HEK293 (cell line): ENCODE results near the gene AKT1.
A peak's percentile ranks its signal among the peaks of the same experiment; 100 is the strongest.

Experiments used
- EGR2 ChIP-seq: fragments of 450-650 bp; formaldehyde crosslinking; IDR thresholded peaks from 2 replicates; pipeline ENCODE4 v1.5.1; 2016; ENCODE audit warnings: low read depth, missing biosample characterization, missing genetic modification characterization
- IKZF3 ChIP-seq: fragments of 450-650 bp; IDR thresholded peaks from 2 replicates; pipeline ENCODE4 v1.5.0; 2018; ENCODE audit warnings: missing biosample characterization, mild to moderate bottlenecking, missing genetic modification characterization, moderate library complexity
- KLF1 ChIP-seq: fragments of 450-650 bp; formaldehyde crosslinking; IDR thresholded peaks from 2 replicates; pipeline ENCODE4 v1.5.1; 2016; ENCODE audit warnings: missing biosample characterization, missing genetic modification characterization
- SP3 ChIP-seq: fragments of 450-650 bp; formaldehyde crosslinking; IDR thresholded peaks from 2 replicates; pipeline ENCODE4 v1.5.1; 2016; ENCODE audit warnings: missing biosample characterization, missing genetic modification characterization
- SP7 ChIP-seq: fragments of 450-650 bp; formaldehyde crosslinking; IDR thresholded peaks from 2 replicates; pipeline ENCODE4 v1.5.1; 2016; ENCODE audit warnings: missing biosample characterization, missing genetic modification characterization
- YY1 ChIP-seq: fragments of 450-650 bp; formaldehyde crosslinking; IDR thresholded peaks from 2 replicates; pipeline ENCODE4 v1.5.1; 2018; ENCODE audit warnings: missing biosample characterization, missing genetic modification characterization
- ZBTB48 ChIP-seq: fragments of 450-650 bp; formaldehyde crosslinking; IDR thresholded peaks from 2 replicates; pipeline ENCODE4 v1.5.1; 2016; ENCODE audit warnings: missing biosample characterization, missing genetic modification characterization
- ZBTB7A ChIP-seq: fragments of 450-650 bp; formaldehyde crosslinking; IDR thresholded peaks from 2 replicates; pipeline ENCODE4 v1.5.1; 2016; ENCODE audit warnings: low read depth, missing biosample characterization, missing genetic modification characterization
- ZFHX2 ChIP-seq: fragments of 450-650 bp; formaldehyde crosslinking; conservative IDR thresholded peaks from 2 replicates; pipeline ENCODE4 v1.5.1; 2016; ENCODE audit warnings: missing biosample characterization, missing genetic modification characterization
- ZIC2 ChIP-seq: fragments of 450-650 bp; formaldehyde crosslinking; IDR thresholded peaks from 2 replicates; pipeline ENCODE4 v1.5.1; 2016; ENCODE audit warnings: missing biosample characterization, missing genetic modification characterization
- ZNF10 ChIP-seq: fragments of 450-650 bp; formaldehyde crosslinking; IDR thresholded peaks from 2 replicates; pipeline ENCODE4 v1.5.1; 2017; ENCODE audit warnings: missing biosample characterization, missing genetic modification characterization
- ZNF114 ChIP-seq: fragments of 450-650 bp; formaldehyde crosslinking; IDR thresholded peaks from 2 replicates; pipeline ENCODE4 v1.5.0; 2017; ENCODE audit warnings: missing biosample characterization, missing genetic modification characterization
- ZNF138 ChIP-seq: fragments of 450-650 bp; formaldehyde crosslinking; IDR thresholded peaks from 2 replicates; pipeline ENCODE4 v1.5.1; 2016; ENCODE audit warnings: missing biosample characterization, missing genetic modification characterization, borderline replicate concordance
- ZNF19 ChIP-seq: fragments of 450-650 bp; formaldehyde crosslinking; IDR thresholded peaks from 2 replicates; pipeline ENCODE4; 2016; ENCODE audit warnings: missing biosample characterization, missing genetic modification characterization, low read depth
- ZNF2 ChIP-seq: fragments of 450-650 bp; formaldehyde crosslinking; IDR thresholded peaks from 2 replicates; pipeline ENCODE4 v1.5.1; 2016; ENCODE audit warnings: missing biosample characterization, missing genetic modification characterization
- ZNF274 ChIP-seq, 2 experiments: fragments of 200-500 bp in 1 of 2; fragments of 450-650 bp in 1 of 2; sonication (Bioruptor generic) in 1 of 2; formaldehyde crosslinking in 1 of 2; IDR thresholded peaks; 2 replicates each; pipeline versions ENCODE4 v1.5.1 to v1.6.1; 2014 to 2016; ENCODE audit warnings: borderline replicate concordance in 1 of 2, inconsistent platforms in 1 of 2, low read length in 1 of 2, missing biosample characterization in 1 of 2, missing genetic modification characterization in 1 of 2
- ZNF324 ChIP-seq: fragments of 450-650 bp; formaldehyde crosslinking; IDR thresholded peaks from 2 replicates; pipeline ENCODE4 v1.5.1; 2016; ENCODE audit warnings: missing biosample characterization, missing genetic modification characterization
- ZNF391 ChIP-seq: fragments of 450-650 bp; formaldehyde crosslinking; IDR thresholded peaks from 2 replicates; pipeline ENCODE4 v1.5.1; 2016; ENCODE audit warnings: low read depth, missing biosample characterization, missing genetic modification characterization, borderline replicate concordance
- ZNF501 ChIP-seq: fragments of 450-650 bp; formaldehyde crosslinking; IDR thresholded peaks from 2 replicates; pipeline ENCODE4 v1.5.1; 2016; ENCODE audit warnings: missing biosample characterization, missing genetic modification characterization
- ZNF544 ChIP-seq: fragments of 450-650 bp; formaldehyde crosslinking; IDR thresholded peaks from 2 replicates; pipeline ENCODE4 v1.5.0; 2017; ENCODE audit warnings: missing biosample characterization, missing genetic modification characterization
- ZNF548 ChIP-seq: fragments of 450-650 bp; formaldehyde crosslinking; IDR thresholded peaks from 2 replicates; pipeline ENCODE4 v1.5.1; 2016; ENCODE audit warnings: missing biosample characterization, missing genetic modification characterization
- ZNF600 ChIP-seq: fragments of 450-650 bp; formaldehyde crosslinking; IDR thresholded peaks from 2 replicates; pipeline ENCODE4 v1.5.1; 2016; ENCODE audit warnings: missing biosample characterization, missing genetic modification characterization
- ZNF629 ChIP-seq: fragments of 450-650 bp; formaldehyde crosslinking; IDR thresholded peaks from 2 replicates; pipeline ENCODE4 v1.5.1; 2017; ENCODE audit warnings: missing biosample characterization, missing genetic modification characterization
- ZNF658 ChIP-seq: fragments of 450-650 bp; formaldehyde crosslinking; IDR thresholded peaks from 2 replicates; pipeline ENCODE4; 2016; ENCODE audit warnings: missing biosample characterization, missing genetic modification characterization
- ZNF777 ChIP-seq: fragments of 450-650 bp; formaldehyde crosslinking; IDR thresholded peaks from 2 replicates; pipeline ENCODE4 v1.5.1; 2017; ENCODE audit warnings: missing biosample characterization, missing genetic modification characterization, borderline replicate concordance
- TF ChIP-seq, protein P1 (sequence below): fragments of 450-650 bp; formaldehyde crosslinking; IDR thresholded peaks from 2 replicates; pipeline ENCODE4 v1.5.1; 2016; ENCODE audit warnings: missing biosample characterization, missing genetic modification characterization, borderline replicate concordance
- TF ChIP-seq, protein P2 (sequence below): fragments of 450-650 bp; formaldehyde crosslinking; IDR thresholded peaks from 2 replicates; pipeline ENCODE4 v1.5.1; 2016; ENCODE audit warnings: missing biosample characterization, missing genetic modification characterization
- TF ChIP-seq, protein P3 (sequence below): fragments of 450-650 bp; formaldehyde crosslinking; IDR thresholded peaks from 2 replicates; pipeline ENCODE4 v1.5.1; 2016; ENCODE audit warnings: missing biosample characterization, missing genetic modification characterization

The AKT1 gene

DNA sequence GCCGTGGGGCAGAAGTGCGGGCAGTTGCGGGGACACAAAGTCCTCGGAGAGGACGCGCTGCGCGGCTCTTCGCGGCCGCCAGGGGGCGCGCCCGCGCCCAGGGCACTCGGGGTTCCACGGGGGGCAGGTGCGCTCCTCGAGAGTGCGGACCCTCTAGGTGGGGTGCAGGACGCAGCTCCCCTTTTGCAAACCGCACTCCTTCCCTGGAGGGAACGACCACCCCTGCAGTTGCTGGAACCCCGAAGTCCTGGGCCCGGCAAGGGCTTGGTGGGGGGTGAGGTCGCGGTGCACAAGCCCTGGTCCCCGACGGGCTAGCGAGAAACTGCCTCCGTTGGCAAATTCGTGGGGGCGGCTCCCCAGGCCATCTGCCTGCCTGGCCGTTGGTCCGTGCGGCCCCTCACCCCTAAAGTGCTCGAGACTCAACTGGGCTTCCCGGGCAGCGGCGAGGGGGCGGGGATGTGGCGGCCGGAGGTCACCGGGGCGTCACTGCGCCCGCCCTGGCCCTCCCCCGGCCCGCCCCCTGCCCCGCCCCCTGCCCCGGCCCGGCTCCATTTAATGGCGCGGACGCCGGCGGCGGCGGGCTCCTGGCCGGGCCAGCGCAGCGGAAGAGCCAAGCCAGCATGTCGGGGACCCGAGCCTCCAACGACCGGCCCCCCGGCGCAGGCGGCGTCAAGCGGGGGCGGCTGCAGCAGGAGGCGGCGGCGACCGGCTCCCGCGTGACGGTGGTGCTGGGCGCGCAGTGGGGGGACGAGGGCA, 71.7 kb downstream of the AKT1 start, which contains the start of gene ADSS1 (continued):
- TF ChIP-seq, protein P1, sequence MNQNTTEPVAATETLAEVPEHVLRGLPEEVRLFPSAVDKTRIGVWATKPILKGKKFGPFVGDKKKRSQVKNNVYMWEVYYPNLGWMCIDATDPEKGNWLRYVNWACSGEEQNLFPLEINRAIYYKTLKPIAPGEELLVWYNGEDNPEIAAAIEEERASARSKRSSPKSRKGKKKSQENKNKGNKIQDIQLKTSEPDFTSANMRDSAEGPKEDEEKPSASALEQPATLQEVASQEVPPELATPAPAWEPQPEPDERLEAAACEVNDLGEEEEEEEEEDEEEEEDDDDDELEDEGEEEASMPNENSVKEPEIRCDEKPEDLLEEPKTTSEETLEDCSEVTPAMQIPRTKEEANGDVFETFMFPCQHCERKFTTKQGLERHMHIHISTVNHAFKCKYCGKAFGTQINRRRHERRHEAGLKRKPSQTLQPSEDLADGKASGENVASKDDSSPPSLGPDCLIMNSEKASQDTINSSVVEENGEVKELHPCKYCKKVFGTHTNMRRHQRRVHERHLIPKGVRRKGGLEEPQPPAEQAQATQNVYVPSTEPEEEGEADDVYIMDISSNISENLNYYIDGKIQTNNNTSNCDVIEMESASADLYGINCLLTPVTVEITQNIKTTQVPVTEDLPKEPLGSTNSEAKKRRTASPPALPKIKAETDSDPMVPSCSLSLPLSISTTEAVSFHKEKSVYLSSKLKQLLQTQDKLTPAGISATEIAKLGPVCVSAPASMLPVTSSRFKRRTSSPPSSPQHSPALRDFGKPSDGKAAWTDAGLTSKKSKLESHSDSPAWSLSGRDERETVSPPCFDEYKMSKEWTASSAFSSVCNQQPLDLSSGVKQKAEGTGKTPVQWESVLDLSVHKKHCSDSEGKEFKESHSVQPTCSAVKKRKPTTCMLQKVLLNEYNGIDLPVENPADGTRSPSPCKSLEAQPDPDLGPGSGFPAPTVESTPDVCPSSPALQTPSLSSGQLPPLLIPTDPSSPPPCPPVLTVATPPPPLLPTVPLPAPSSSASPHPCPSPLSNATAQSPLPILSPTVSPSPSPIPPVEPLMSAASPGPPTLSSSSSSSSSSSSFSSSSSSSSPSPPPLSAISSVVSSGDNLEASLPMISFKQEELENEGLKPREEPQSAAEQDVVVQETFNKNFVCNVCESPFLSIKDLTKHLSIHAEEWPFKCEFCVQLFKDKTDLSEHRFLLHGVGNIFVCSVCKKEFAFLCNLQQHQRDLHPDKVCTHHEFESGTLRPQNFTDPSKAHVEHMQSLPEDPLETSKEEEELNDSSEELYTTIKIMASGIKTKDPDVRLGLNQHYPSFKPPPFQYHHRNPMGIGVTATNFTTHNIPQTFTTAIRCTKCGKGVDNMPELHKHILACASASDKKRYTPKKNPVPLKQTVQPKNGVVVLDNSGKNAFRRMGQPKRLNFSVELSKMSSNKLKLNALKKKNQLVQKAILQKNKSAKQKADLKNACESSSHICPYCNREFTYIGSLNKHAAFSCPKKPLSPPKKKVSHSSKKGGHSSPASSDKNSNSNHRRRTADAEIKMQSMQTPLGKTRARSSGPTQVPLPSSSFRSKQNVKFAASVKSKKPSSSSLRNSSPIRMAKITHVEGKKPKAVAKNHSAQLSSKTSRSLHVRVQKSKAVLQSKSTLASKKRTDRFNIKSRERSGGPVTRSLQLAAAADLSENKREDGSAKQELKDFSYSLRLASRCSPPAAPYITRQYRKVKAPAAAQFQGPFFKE: no peak
- TF ChIP-seq, protein P2, sequence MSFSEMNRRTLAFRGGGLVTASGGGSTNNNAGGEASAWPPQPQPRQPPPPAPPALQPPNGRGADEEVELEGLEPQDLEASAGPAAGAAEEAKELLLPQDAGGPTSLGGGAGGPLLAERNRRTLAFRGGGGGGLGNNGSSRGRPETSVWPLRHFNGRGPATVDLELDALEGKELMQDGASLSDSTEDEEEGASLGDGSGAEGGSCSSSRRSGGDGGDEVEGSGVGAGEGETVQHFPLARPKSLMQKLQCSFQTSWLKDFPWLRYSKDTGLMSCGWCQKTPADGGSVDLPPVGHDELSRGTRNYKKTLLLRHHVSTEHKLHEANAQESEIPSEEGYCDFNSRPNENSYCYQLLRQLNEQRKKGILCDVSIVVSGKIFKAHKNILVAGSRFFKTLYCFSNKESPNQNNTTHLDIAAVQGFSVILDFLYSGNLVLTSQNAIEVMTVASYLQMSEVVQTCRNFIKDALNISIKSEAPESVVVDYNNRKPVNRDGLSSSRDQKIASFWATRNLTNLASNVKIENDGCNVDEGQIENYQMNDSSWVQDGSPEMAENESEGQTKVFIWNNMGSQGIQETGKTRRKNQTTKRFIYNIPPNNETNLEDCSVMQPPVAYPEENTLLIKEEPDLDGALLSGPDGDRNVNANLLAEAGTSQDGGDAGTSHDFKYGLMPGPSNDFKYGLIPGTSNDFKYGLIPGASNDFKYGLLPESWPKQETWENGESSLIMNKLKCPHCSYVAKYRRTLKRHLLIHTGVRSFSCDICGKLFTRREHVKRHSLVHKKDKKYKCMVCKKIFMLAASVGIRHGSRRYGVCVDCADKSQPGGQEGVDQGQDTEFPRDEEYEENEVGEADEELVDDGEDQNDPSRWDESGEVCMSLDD (tag by site-specific recombination): peak; percentile 100
- TF ChIP-seq ZNF629 (tag by site-specific recombination): 0 out of 2 replicates have a peak, but pooled peaks have one; percentile 48
- TF ChIP-seq YY1 (tag by site-specific recombination): peak; percentile 20; the same call in 1 of the 2 replicates
- peak; percentile 36; the same call in 1 of the 2 replicates for TF ChIP-seq ZIC2 (tag by site-specific recombination)
- TF ChIP-seq ZNF10 (tag by site-specific recombination): no peak
- TF ChIP-seq, protein P3, sequence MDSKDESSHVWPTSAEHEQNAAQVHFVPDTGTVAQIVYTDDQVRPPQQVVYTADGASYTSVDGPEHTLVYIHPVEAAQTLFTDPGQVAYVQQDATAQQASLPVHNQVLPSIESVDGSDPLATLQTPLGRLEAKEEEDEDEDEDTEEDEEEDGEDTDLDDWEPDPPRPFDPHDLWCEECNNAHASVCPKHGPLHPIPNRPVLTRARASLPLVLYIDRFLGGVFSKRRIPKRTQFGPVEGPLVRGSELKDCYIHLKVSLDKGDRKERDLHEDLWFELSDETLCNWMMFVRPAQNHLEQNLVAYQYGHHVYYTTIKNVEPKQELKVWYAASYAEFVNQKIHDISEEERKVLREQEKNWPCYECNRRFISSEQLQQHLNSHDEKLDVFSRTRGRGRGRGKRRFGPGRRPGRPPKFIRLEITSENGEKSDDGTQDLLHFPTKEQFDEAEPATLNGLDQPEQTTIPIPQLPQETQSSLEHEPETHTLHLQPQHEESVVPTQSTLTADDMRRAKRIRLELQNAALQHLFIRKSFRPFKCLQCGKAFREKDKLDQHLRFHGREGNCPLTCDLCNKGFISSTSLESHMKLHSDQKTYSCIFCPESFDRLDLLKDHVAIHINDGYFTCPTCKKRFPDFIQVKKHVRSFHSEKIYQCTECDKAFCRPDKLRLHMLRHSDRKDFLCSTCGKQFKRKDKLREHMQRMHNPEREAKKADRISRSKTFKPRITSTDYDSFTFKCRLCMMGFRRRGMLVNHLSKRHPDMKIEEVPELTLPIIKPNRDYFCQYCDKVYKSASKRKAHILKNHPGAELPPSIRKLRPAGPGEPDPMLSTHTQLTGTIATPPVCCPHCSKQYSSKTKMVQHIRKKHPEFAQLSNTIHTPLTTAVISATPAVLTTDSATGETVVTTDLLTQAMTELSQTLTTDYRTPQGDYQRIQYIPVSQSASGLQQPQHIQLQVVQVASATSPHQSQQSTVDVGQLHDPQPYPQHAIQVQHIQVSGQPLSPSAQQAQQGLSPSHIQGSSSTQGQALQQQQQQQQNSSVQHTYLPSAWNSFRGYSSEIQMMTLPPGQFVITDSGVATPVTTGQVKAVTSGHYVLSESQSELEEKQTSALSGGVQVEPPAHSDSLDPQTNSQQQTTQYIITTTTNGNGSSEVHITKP (tag by site-specific recombination): no peak
- no peak for TF ChIP-seq ZNF548
- peak; percentile 74 for TF ChIP-seq SP3
- no peak for TF ChIP-seq ZNF114
- TF ChIP-seq IKZF3 (tag by site-specific recombination): no peak
- peak; percentile 58; the same call in 1 of the 2 replicates for TF ChIP-seq ZNF391 (tag by site-specific recombination)
- no peak for TF ChIP-seq ZNF274 (IDR thresholded peaks at IDR 0.05; ENCODE audit: low read length)
- no peak for TF ChIP-seq ZNF274 (tag by site-specific recombination; IDR thresholded peaks at IDR 0.05; ENCODE audit: borderline replicate concordance)
- peak; percentile 85 for TF ChIP-seq ZBTB48 (tag by site-specific recombination)
- TF ChIP-seq ZNF544 (tag by site-specific recombination): no peak
- TF ChIP-seq ZNF138: no peak
- TF ChIP-seq ZFHX2 (tag by site-specific recombination): 0 out of 2 replicates have a peak, but pooled peaks have one; percentile 15
- peak; percentile 97 for TF ChIP-seq ZBTB7A (tag by site-specific recombination)
- TF ChIP-seq ZNF501 (tag by site-specific recombination): 0 out of 2 replicates have a peak, but pooled peaks have one; percentile 57
- peak; percentile 65 for TF ChIP-seq SP7 (tag by site-specific recombination)
- no peak for TF ChIP-seq ZNF19 (tag by site-specific recombination)
- peak; percentile 84 for TF ChIP-seq ZNF324
- no peak for TF ChIP-seq ZNF600
- TF ChIP-seq ZNF777 (tag by site-specific recombination): peak; percentile 96
- TF ChIP-seq ZNF658 (tag by site-specific recombination): no peak
- TF ChIP-seq EGR2 (tag by site-specific recombination): no peak
- peak; percentile 91 for TF ChIP-seq ZNF2 (tag by site-specific recombination)
- TF ChIP-seq KLF1: peak; percentile 25; the same call in 1 of the 2 replicates
